HEK293T (cell line): ENCODE measurements around the gene MYL6B.
A peak's percentile ranks its signal among the peaks of the same experiment; 100 is the strongest.
"Not testable (repeated sequence)": the region's sequence is repeated elsewhere in the genome, so short reads cannot be mapped to it uniquely, and the experiment has no call there.

ENCODE experiments used
- CTCF ChIA-PET: fragments of 350-600 bp; formaldehyde crosslinking; extraction: SDS; loops from one replicate; lab custom pipeline; 2021; ENCODE audit warnings: antibody characterized with exemption, inconsistent platforms; lab: Yijun Ruan, JAX
- POLR2A ChIA-PET: fragments of 350-600 bp; formaldehyde crosslinking; extraction: SDS; loops from one replicate; lab custom pipeline; 2020; ENCODE audit warnings: antibody characterized with exemption, inconsistent platforms; lab: Yijun Ruan, JAX
- DNase-seq: peaks from one replicate; pipeline ENCODE4 v3.0.0; 2012; ENCODE audit warnings: mixed read lengths; ENCODE audit errors: extremely low spot score
- ARNT ChIP-seq: fragments of 450-650 bp; IDR thresholded peaks from 2 replicates; pipeline ENCODE4 v1.6.1; 2017; ENCODE audit warnings: mild to moderate bottlenecking
- BHLHE40 ChIP-seq: fragments of 450-650 bp; IDR thresholded peaks from 2 replicates; pipeline ENCODE4 v1.6.1; 2016; ENCODE audit warnings: mild to moderate bottlenecking, moderate library complexity, borderline replicate concordance
- CTBP1 ChIP-seq: fragments of 450-650 bp; IDR thresholded peaks from 2 replicates; pipeline ENCODE4 v1.6.1; 2016; ENCODE audit warnings: borderline replicate concordance
- ELF4 ChIP-seq: fragments of 450-650 bp; IDR thresholded peaks from 2 replicates; pipeline ENCODE4 v1.6.1; 2017; ENCODE audit warnings: antibody characterized with exemption
- FOXA1 ChIP-seq: fragments of 450-650 bp; IDR thresholded peaks from 2 replicates; pipeline ENCODE4 v1.6.1; 2016; ENCODE audit warnings: mild to moderate bottlenecking
- FOXK2 ChIP-seq: fragments of 450-650 bp; IDR thresholded peaks from 2 replicates; pipeline ENCODE4 v1.6.1; 2016; ENCODE audit warnings: mild to moderate bottlenecking
- FOXM1 ChIP-seq: fragments of 450-650 bp; IDR thresholded peaks from 2 replicates; pipeline ENCODE4 v1.6.1; 2017; ENCODE audit warnings: mild to moderate bottlenecking, borderline replicate concordance
- HDGF ChIP-seq: fragments of 450-650 bp; IDR thresholded peaks from 2 replicates; pipeline ENCODE4 v1.6.1; 2017; ENCODE audit warnings: antibody characterized with exemption, borderline replicate concordance
- L3MBTL2 ChIP-seq: fragments of 450-650 bp; conservative IDR thresholded peaks from 2 replicates; pipeline ENCODE4 v1.6.1; 2016; ENCODE audit warnings: mild to moderate bottlenecking
- LEF1 ChIP-seq: fragments of 450-650 bp; IDR thresholded peaks from 2 replicates; pipeline ENCODE4 v1.6.1; 2017; ENCODE audit warnings: mild to moderate bottlenecking, borderline replicate concordance
- NFRKB ChIP-seq: fragments of 450-650 bp; IDR thresholded peaks from 2 replicates; pipeline ENCODE4 v1.6.1; 2016; ENCODE audit warnings: mild to moderate bottlenecking, moderate library complexity
- SP1 ChIP-seq: fragments of 450-650 bp; IDR thresholded peaks from 2 replicates; pipeline ENCODE4 v1.6.1; 2017
- SUZ12 ChIP-seq: fragments of 450-650 bp; IDR thresholded peaks from 2 replicates; pipeline ENCODE4 v1.6.1; 2016; ENCODE audit warnings: mild to moderate bottlenecking
- TARDBP ChIP-seq: fragments of 450-650 bp; IDR thresholded peaks from 2 replicates; pipeline ENCODE4 v1.6.1; 2016
- ZNF384 ChIP-seq: fragments of 450-650 bp; IDR thresholded peaks from 2 replicates; pipeline ENCODE4 v1.6.1; 2016
- TF ChIP-seq, protein P1 (sequence below): fragments of 450-650 bp; IDR thresholded peaks from 2 replicates; pipeline ENCODE4 v1.6.1; 2016

Gene MYL6B

DNA sequence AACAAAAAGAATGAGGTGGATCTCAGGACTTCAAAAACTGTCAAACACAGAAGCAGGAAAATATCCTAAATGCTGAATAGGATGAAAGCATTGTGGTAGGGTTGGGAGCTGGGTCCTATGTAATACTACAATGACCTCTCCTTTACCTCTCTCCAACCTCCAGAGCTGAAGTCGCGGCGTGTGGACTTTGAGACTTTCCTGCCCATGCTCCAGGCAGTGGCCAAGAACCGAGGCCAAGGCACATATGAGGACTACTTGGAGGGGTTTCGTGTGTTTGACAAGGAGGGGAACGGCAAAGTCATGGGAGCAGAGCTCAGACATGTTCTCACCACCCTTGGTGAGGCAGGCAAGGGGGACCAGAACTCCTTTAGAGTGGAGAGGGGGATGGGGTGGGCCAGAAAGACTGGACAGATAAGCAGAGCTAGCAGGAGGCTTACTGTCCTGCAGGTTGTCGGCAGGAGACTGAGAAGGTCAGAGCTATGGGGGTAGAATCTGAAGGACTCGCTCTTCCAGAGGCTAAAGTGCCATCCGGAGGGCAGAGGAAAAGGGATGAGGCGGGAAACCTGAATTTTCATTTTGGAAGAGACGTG is 3.0 kb downstream of the MYL6B start:
- no peak for DNase-seq
- TF ChIP-seq BHLHE40 (no peak), TARDBP (no peak), CTBP1 (no peak), L3MBTL2 (no peak), SP1 (no peak), LEF1 (no peak), FOXA1 (no peak), FOXM1 (no peak), ZNF384 (no peak), ELF4 (no peak), SUZ12 (no peak), HDGF (no peak), ARNT (no peak), FOXK2 (no peak), NFRKB (no peak)
- TF ChIP-seq, protein P1, sequence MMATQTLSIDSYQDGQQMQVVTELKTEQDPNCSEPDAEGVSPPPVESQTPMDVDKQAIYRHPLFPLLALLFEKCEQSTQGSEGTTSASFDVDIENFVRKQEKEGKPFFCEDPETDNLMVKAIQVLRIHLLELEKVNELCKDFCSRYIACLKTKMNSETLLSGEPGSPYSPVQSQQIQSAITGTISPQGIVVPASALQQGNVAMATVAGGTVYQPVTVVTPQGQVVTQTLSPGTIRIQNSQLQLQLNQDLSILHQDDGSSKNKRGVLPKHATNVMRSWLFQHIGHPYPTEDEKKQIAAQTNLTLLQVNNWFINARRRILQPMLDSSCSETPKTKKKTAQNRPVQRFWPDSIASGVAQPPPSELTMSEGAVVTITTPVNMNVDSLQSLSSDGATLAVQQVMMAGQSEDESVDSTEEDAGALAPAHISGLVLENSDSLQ: no peak
- ChIA-PET CTCF (no interaction called here), POLR2A (interaction anchor here (1.9 to 2.7 kb wide), 2 partner anchors 27 to 51 kb away, joined by 7 to 15 read pairs; partner anchors contain the start of genes ESYT1 and PA2G4)

DNA sequence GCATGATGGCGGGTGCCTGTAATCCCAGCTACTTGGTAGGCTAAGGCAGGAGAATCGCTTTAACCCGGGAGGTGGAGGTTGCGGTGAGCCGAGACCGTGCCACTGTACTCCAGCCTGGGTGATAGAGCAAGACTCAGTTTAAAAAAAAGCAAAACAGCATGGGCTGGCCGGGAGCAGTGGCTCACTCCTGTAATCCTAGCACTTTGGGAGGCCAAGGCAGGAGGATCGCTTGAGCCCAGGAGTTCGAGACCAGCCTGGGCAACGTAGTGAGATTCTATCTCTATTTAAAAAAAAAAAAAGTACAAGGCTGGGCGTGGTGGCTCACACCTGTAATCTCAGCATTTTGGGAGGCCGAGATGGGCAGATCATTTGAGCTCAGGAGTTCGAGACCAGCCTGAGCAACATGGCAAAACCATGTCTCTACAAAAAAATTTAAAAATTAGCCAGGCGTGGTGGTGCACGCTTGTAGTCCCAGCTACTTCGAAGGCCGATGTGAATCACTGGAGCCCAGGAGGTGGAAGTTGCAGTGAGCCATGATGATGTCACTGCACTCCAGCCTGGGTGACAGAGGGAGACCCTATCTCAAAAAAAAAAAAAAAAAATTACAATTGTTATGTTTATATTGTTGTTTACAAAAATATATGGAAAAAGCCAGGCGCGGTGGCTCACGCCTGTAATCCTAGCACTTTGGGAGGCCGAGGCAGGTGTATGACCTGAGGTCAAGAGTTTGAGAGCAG is 4.2 kb downstream of the MYL6B start:
- DNase-seq: not testable (repeated sequence)
- CTCF ChIA-PET: interaction anchor here (0.7 kb wide), 1 partner anchor 12 kb away, joined by 3 read pairs; no protein-coding TSS in a partner anchor
- POLR2A ChIA-PET: interaction anchor here (0.6 to 1.3 kb wide), 5 partner anchors 29 to 1358 kb away, joined by 3 to 6 read pairs (median 3); partner anchors contain the start of genes ESYT1, RNF41, SMARCC2 and ZC3H10

DNA sequence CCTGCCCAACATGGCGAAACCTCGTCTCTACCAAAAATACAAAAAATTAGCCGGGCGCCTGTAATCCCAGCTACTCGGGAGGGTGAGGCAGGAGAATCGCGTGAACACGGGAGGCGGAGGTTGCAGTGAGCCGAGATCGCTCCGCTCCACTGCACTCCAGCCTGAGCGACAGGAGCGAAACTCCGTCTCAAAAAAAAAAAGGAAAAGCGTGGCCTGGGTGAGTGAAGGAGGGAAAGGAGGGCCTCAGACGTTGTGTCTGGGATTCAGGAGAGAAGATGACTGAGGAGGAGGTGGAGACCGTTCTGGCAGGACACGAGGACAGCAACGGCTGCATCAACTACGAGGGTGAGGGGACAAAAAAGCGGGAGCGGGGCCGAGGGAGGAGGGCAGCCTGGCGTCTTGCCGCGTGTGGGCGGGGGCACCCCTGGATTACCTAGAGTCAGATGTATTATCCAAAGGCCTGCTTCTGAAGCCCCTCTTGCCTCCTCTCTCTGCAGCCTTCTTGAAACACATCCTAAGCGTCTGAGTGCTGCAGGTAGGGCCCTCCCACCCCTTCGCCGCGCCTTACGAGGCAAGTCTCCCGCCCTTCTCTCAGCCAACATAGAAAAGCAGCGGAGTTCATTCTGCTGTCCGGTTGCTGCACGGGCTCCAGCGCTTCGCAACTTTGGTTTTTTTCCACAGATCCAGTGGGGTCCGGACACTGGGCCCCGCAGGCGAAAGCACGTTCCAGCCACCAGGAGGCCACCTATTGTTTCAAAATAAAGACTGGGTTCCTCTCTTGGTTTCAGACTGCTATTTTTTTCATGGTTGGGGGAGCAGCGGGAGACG is 5.0 kb downstream of the MYL6B start:
- CTCF ChIA-PET: no interaction called here
- no peak for TF ChIP-seq CTBP1
- peak; percentile 77 for TF ChIP-seq ZNF384
- peak; percentile 93 for TF ChIP-seq L3MBTL2
- TF ChIP-seq, protein P1: peak; percentile 83
- POLR2A ChIA-PET: interaction anchor here (0.6 to 2.4 kb wide), 8 partner anchors 14 to 1357 kb away, joined by 3 to 23 read pairs (median 7); partner anchors contain the start of genes ESYT1, RNF41 and ZC3H10
- peak; percentile 48 for DNase-seq

DNA sequence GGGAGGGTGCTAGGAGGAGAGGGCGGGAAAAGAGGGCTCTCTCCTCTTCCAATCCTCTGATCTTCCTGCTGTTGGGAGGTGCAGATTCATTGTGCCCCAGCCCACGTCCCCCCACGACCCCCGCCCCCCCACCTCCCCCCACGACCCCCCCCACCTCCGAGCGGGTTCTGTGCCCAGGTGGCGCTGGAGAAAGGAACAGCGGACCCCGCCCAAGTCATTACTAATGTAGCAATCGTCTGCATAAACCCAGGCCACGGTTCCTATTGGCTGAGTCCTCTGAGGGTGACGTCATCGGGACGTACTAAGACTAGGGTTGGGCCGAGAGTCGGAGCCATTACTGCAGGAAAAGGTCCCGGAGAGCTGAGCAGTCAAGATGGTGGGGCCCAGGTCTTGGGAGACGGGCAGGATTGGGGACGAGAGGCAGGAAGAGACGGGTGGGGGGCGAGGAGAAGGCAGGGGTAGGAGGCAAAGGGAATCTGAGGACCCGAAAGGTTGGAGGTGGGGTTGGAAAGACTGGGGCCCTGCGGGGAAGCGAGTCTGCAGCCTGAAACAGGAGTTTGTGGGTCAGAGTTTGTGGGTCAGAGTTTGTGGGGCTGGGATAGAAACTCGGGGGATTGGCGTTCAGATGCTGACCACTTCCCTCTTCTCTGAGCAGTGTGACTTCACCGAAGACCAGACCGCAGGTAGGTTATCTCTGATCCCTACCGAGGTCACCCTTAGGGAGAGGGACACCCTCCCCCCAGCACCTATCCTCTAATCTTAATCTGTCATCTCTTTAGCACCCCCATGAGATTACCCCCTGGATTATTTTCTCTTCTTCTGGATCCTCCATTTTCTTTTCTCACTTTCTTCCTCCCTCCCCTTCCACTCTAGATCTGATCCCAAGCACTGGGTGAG is 5.9 kb downstream of the MYL6B start, which contains the start of gene MYL6:
Gene MYL6 (plus strand): TSS at position 331 of the 897 bp plus-strand sequence. CDS start 43 bp downstream, at position 374.
- TF ChIP-seq FOXK2 (no peak), NFRKB (peak; percentile 61; the same call in 1 of the 2 replicates), ELF4 (peak; percentile 79)
- POLR2A ChIA-PET: interaction anchor here (1.0 to 2.4 kb wide), 8 partner anchors 9 to 76 kb away, joined by 3 to 23 read pairs (median 8); partner anchors contain the start of genes ESYT1, RNF41, SMARCC2 and ZC3H10
- CTCF ChIA-PET: interaction anchor here (0.6 kb wide), 2 partner anchors 21 to 59 kb away, joined by 3 to 5 read pairs; no protein-coding TSS in a partner anchor
- DNase-seq: peak; percentile 90

DNA sequence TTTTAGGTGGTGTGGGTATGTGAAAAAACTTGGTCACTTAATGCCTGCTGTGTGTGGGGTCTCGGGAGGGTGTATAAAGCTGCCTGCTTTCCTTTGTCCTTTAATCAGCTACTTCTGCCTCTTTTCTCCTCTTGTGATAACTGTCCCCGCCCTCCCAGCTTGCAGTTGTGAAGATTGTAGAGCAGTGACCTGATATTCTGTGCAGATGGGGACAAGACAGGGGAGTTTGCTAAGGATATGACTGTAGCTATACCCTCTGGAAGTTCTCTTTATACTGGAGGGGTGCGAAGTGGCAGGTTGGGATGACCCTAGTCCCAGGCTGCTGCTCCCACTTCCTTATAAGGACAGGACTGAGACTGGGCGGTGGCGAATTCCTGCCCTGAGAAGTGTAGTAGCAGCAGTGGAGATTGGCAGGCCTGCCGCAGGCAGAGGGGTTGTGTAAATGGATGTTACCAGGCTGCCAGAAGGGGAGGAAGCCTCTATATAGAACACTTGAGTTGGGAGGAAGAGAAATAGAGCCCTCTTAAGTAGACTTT is 6.6 kb downstream of the MYL6B start:
- ChIA-PET CTCF (no interaction called here), POLR2A (interaction anchor here (0.7 to 2.4 kb wide), 8 partner anchors 9 to 63 kb away, joined by 3 to 23 read pairs (median 8); partner anchors contain the start of genes ESYT1, RNF41, SMARCC2 and ZC3H10)
- TF ChIP-seq LEF1: no peak
- TF ChIP-seq, protein P1: peak; percentile 89

More for the DNA sequence above, 6.6 kb downstream of the MYL6B start:
- DNase-seq: peak; percentile 53
